HG03558 (cell line): ENCODE results near the gene PLCB4.
A peak's percentile ranks its signal among the peaks of the same experiment; 100 is the strongest.
"Not testable (repeated sequence)": the region's sequence is repeated elsewhere in the genome, so short reads cannot be mapped to it uniquely, and the experiment has no call there.

Experiments used
- ATAC-seq: cut with Tn5 transposase; IDR thresholded peaks from one replicate; pipeline ENCODE4 v1.9.1; 2021; ENCODE audit warnings: moderate number of reproducible peaks; ENCODE audit not compliant: unreplicated experiment; ENCODE audit errors: extremely low read depth

Gene PLCB4

GRCh38 chr20:9385345-9386310 is 316.7 kb downstream of the PLCB4 start:
- not testable (repeated sequence) for ATAC-seq

GRCh38 chr20:9388160-9388812 is 319.4 kb downstream of the PLCB4 start:
- ATAC-seq: no peak

GRCh38 chr20:9388813-9389161 is 319.9 kb downstream of the PLCB4 start:
- ATAC-seq: no peak

- ATAC-seq: no peak
Measured at GRCh38 chr20:9389346-9389745, 320.5 kb downstream of the PLCB4 start.

GRCh38 chr20:9390441-9390840 is 321.6 kb downstream of the PLCB4 start:
- no peak for ATAC-seq

- ATAC-seq: no peak
Measured at GRCh38 chr20:9392892-9393857, 324.3 kb downstream of the PLCB4 start.

- ATAC-seq: no peak
Measured at GRCh38 chr20:9395971-9396370, 327.1 kb downstream of the PLCB4 start.

- peak; percentile 83 for ATAC-seq
Measured at GRCh38 chr20:9397928-9398327, 329.0 kb downstream of the PLCB4 start.

- no peak for ATAC-seq
Measured at GRCh38 chr20:9398882-9399281, 330.0 kb downstream of the PLCB4 start.

- no peak for ATAC-seq
Measured at GRCh38 chr20:9399322-9399721, 330.4 kb downstream of the PLCB4 start.

- ATAC-seq: no peak
Measured at GRCh38 chr20:9400171-9401025, 331.5 kb downstream of the PLCB4 start.

GRCh38 chr20:9401371-9401770 is 332.5 kb downstream of the PLCB4 start:
- no peak for ATAC-seq

GRCh38 chr20:9402141-9402540 is 333.3 kb downstream of the PLCB4 start:
- no peak for ATAC-seq

GRCh38 chr20:9402546-9402945 is 333.7 kb downstream of the PLCB4 start:
- ATAC-seq: no peak

GRCh38 chr20:9403448-9403847 is 334.6 kb downstream of the PLCB4 start:
- no peak for ATAC-seq

GRCh38 chr20:9407805-9408421 is 339.0 kb downstream of the PLCB4 start:
- ATAC-seq: no peak

- no peak for ATAC-seq
Measured at GRCh38 chr20:9408422-9409300, 339.8 kb downstream of the PLCB4 start.

GRCh38 chr20:9409352-9409751 is 340.5 kb downstream of the PLCB4 start:
- no peak for ATAC-seq
